ENCODE measurements around the gene STK39. TPM values are rescaled to one million over a fixed set of nuclear protein-coding genes. Genes with fewer than 3 reads are reported as not detected.

The STK39 gene
- polyA plus RNA-seq, 1 donor from 2014 or later, result 9.5 TPM

- Histone ChIP-seq H3K4me2 (ENCODE audit: low read length) (no peak overlapping the region), H3K4me3 (ENCODE audit: low read length) (no peak overlapping the region)
- peak; percentile 37 for TF ChIP-seq CTCF (IDR thresholded peaks at IDR 0.05; ENCODE audit: poor library complexity, severe bottlenecking)
- peak; percentile 30 for TF ChIP-seq SMC3 (conservative IDR thresholded peaks at IDR 0.05; ENCODE audit: poor library complexity)
- TF ChIP-seq MXI1 (conservative IDR thresholded peaks at IDR 0.05; ENCODE audit: poor library complexity, severe bottlenecking), result no peak
- TF ChIP-seq RAD21 (conservative IDR thresholded peaks at IDR 0.05), result peak; percentile 38
Measured at GRCh38 chr2:168254158-168254935, 7.0 kb upstream of the STK39 start.

GRCh38 chr2:168253379-168253778 is 6.0 kb upstream of the STK39 start:
- H3F3A ChIP-seq (ENCODE audit: insufficient read depth, low read length, poor library complexity, severe bottlenecking), result no peaks in the 10 kb centered on the region
- no peaks in the 10 kb centered on the region for H3K27me3 ChIP-seq (ENCODE audit: insufficient read depth, low read depth, low read length)
- no peaks in the 10 kb centered on the region for H3K79me2 ChIP-seq (replicated peaks; ENCODE audit: insufficient read depth, low read length)
- H3K4me3 ChIP-seq (ENCODE audit: low read length), result no peak overlapping the region
- no peaks in the 10 kb centered on the region for H3K36me3 ChIP-seq (ENCODE audit: insufficient read depth, low read length)
- no peak overlapping the region for H2AFZ ChIP-seq (ENCODE audit: low read depth, low read length)
- no peaks in the 10 kb centered on the region for H3K9me3 ChIP-seq (ENCODE audit: low read length)
- H3K27ac ChIP-seq (ENCODE audit: low read length), result no peak overlapping the region
- no peaks in the 10 kb centered on the region for H4K20me1 ChIP-seq (ENCODE audit: insufficient read depth)
- no peaks in the 10 kb centered on the region for H3K9me2 ChIP-seq (ENCODE audit: insufficient read depth, low read length)
- H3K9ac ChIP-seq (ENCODE audit: low read length), result no peak overlapping the region
- no peak overlapping the region for H3K4me2 ChIP-seq (ENCODE audit: low read length)
- no peak for TF ChIP-seq SMC3 (conservative IDR thresholded peaks at IDR 0.05; ENCODE audit: poor library complexity)
- TF ChIP-seq MXI1 (conservative IDR thresholded peaks at IDR 0.05; ENCODE audit: poor library complexity, severe bottlenecking), result no peak
- no peak for TF ChIP-seq TAF1 (IDR thresholded peaks at IDR 0.05; ENCODE audit: low read depth)
- TF ChIP-seq POLR2AphosphoS5 (IDR thresholded peaks at IDR 0.05), result no peak
- no peak for TF ChIP-seq EP300 (conservative IDR thresholded peaks at IDR 0.05; ENCODE audit: poor library complexity, severe bottlenecking)
- no peak for TF ChIP-seq REST (IDR thresholded peaks at IDR 0.05; ENCODE audit: borderline replicate concordance)
- no peak for TF ChIP-seq EZH2 (IDR thresholded peaks at IDR 0.05; ENCODE audit: borderline replicate concordance, insufficient read depth, low read length, poor library complexity, severe bottlenecking)
- TF ChIP-seq RAD21 (conservative IDR thresholded peaks at IDR 0.05), result no peak
- no peak for TF ChIP-seq CTCF (IDR thresholded peaks at IDR 0.05; ENCODE audit: poor library complexity, severe bottlenecking)

More at GRCh38 chr2:168254158-168254935, 7.0 kb upstream of the STK39 start:
- H2AFZ ChIP-seq (ENCODE audit: low read depth, low read length), result no peak overlapping the region
- H3K9me2 ChIP-seq (ENCODE audit: insufficient read depth, low read length), result no peaks in the 10 kb centered on the region
- no peaks in the 10 kb centered on the region for H3K79me2 ChIP-seq (replicated peaks; ENCODE audit: insufficient read depth, low read length)
- H3K9ac ChIP-seq (ENCODE audit: low read length), result no peak overlapping the region
- H3K36me3 ChIP-seq (ENCODE audit: insufficient read depth, low read length), result no peaks in the 10 kb centered on the region
- no peaks in the 10 kb centered on the region for H4K20me1 ChIP-seq (ENCODE audit: insufficient read depth)
- H3F3A ChIP-seq (ENCODE audit: insufficient read depth, low read length, poor library complexity, severe bottlenecking), result no peaks in the 10 kb centered on the region
- no peaks in the 10 kb centered on the region for H3K9me3 ChIP-seq (ENCODE audit: low read length)
- no peaks in the 10 kb centered on the region for H3K27me3 ChIP-seq (ENCODE audit: insufficient read depth, low read depth, low read length)
- no peak overlapping the region for H3K27ac ChIP-seq (ENCODE audit: low read length)
